Measurements from ENCODE around the gene SMIM15. TPM values are rescaled to one million over a fixed set of nuclear protein-coding genes. Genes with fewer than 3 reads are reported as not detected.

Gene SMIM15
- polyA plus RNA-seq, 1 donor from 2014 or later, result 30.1 TPM

- TF ChIP-seq REST (IDR thresholded peaks at IDR 0.05; ENCODE audit: borderline replicate concordance), result no peak
- TF ChIP-seq POLR2AphosphoS5 (IDR thresholded peaks at IDR 0.05), result no peak
These were observed 43.2 kb downstream of the SMIM15 start (continued) for GRCh38 chr5:61119066-61119465.

GRCh38 chr5:61115968-61116367, 46.3 kb downstream of the SMIM15 start:
- Histone ChIP-seq H3K79me2 (replicated peaks; ENCODE audit: insufficient read depth, low read length) (no peaks in the 10 kb centered on the region), H3K9ac (ENCODE audit: low read length) (no peak overlapping the region), H3K27me3 (ENCODE audit: insufficient read depth, low read depth, low read length) (no peaks in the 10 kb centered on the region), H3K4me3 (ENCODE audit: low read length) (no peak overlapping the region), H3K27ac (ENCODE audit: low read length) (no peak overlapping the region), H3K9me3 (ENCODE audit: low read length) (no peaks in the 10 kb centered on the region), H3K4me2 (ENCODE audit: low read length) (no peak overlapping the region), H2AFZ (ENCODE audit: low read depth, low read length) (no peak overlapping the region), H3K9me2 (ENCODE audit: insufficient read depth, low read length) (no peaks in the 10 kb centered on the region), H3F3A (ENCODE audit: insufficient read depth, low read length, poor library complexity, severe bottlenecking) (no peaks in the 10 kb centered on the region), H4K20me1 (ENCODE audit: insufficient read depth) (no peaks in the 10 kb centered on the region), H3K36me3 (ENCODE audit: insufficient read depth, low read length) (no peaks in the 10 kb centered on the region)
- TF ChIP-seq SMC3 (conservative IDR thresholded peaks at IDR 0.05; ENCODE audit: poor library complexity) (no peak), RAD21 (conservative IDR thresholded peaks at IDR 0.05) (no peak), EP300 (conservative IDR thresholded peaks at IDR 0.05; ENCODE audit: poor library complexity, severe bottlenecking) (no peak), MXI1 (conservative IDR thresholded peaks at IDR 0.05; ENCODE audit: poor library complexity, severe bottlenecking) (no peak), EZH2 (IDR thresholded peaks at IDR 0.05; ENCODE audit: borderline replicate concordance, insufficient read depth, low read length, poor library complexity, severe bottlenecking) (no peak), REST (IDR thresholded peaks at IDR 0.05; ENCODE audit: borderline replicate concordance) (no peak), POLR2AphosphoS5 (IDR thresholded peaks at IDR 0.05) (no peak), CTCF (IDR thresholded peaks at IDR 0.05; ENCODE audit: poor library complexity, severe bottlenecking) (no peak), TAF1 (IDR thresholded peaks at IDR 0.05; ENCODE audit: low read depth) (no peak)

All from neural cell (in vitro differentiated cells).